ENCODE measurements around the gene FIP1L1. TPM values are rescaled to one million over a fixed set of nuclear protein-coding genes. Genes with fewer than 3 reads are reported as not detected.

FIP1L1 gene
- total RNA-seq, 1 experiment from 2014 or later = 103 TPM

DNA sequence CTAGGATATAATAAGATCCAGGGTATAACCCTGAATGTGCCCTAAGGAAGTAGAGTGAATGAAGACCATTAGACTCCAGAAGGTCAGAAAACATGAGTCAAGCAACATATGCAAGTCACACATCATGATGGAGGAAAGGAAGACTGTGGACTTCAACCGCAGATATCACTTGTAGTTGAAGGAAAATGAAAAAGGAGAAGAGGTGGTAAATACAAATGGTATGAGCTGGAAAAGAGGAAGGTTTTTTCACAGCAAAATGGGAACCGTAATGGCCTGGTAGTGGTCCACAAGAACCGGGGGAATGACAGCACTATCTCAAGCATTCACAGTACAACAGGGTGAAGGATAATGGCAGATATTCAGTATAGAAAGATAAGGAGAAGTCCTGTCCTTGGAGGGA, 6.4 kb upstream of the FIP1L1 start:
- intact Hi-C loops (cut with micrococcal nuclease) = no loop called here
- ChIA-PET CTCF (interaction anchor here (0.6 to 0.7 kb wide), 2 partner anchors 324 to 941 kb away, joined by 3 read pairs; no protein-coding TSS in a partner anchor), POLR2A (interaction anchor here (1.2 kb wide), 1 partner anchor 19 kb away, joined by 6 read pairs; no protein-coding TSS in a partner anchor)
- no TSS peak for BruUV-seq (replicated peaks)
- Mint-ChIP-seq H3K4me1 (ENCODE audit: insufficient read depth, unreplicated experiment) (peaks cover 6% of the 10 kb centered on the region), H3K27ac (ENCODE audit: low read depth, unreplicated experiment) (no peak overlapping the region), H3K27me3 (ENCODE audit: insufficient read depth, unreplicated experiment) (peaks cover 31% of the 10 kb centered on the region), H3K4me3 (ENCODE audit: unreplicated experiment) (no peak overlapping the region), H3K9me3 (ENCODE audit: unreplicated experiment) (no peaks in the 10 kb centered on the region), H3K36me3 (ENCODE audit: insufficient read depth, unreplicated experiment) (no peaks in the 10 kb centered on the region)
- no peak for DNase-seq (ENCODE audit: unreplicated experiment)
- TF ChIP-seq, protein P1, sequence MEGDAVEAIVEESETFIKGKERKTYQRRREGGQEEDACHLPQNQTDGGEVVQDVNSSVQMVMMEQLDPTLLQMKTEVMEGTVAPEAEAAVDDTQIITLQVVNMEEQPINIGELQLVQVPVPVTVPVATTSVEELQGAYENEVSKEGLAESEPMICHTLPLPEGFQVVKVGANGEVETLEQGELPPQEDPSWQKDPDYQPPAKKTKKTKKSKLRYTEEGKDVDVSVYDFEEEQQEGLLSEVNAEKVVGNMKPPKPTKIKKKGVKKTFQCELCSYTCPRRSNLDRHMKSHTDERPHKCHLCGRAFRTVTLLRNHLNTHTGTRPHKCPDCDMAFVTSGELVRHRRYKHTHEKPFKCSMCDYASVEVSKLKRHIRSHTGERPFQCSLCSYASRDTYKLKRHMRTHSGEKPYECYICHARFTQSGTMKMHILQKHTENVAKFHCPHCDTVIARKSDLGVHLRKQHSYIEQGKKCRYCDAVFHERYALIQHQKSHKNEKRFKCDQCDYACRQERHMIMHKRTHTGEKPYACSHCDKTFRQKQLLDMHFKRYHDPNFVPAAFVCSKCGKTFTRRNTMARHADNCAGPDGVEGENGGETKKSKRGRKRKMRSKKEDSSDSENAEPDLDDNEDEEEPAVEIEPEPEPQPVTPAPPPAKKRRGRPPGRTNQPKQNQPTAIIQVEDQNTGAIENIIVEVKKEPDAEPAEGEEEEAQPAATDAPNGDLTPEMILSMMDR (IDR thresholded peaks at IDR 0.05; ENCODE audit: unreplicated experiment) = no peak

DNA sequence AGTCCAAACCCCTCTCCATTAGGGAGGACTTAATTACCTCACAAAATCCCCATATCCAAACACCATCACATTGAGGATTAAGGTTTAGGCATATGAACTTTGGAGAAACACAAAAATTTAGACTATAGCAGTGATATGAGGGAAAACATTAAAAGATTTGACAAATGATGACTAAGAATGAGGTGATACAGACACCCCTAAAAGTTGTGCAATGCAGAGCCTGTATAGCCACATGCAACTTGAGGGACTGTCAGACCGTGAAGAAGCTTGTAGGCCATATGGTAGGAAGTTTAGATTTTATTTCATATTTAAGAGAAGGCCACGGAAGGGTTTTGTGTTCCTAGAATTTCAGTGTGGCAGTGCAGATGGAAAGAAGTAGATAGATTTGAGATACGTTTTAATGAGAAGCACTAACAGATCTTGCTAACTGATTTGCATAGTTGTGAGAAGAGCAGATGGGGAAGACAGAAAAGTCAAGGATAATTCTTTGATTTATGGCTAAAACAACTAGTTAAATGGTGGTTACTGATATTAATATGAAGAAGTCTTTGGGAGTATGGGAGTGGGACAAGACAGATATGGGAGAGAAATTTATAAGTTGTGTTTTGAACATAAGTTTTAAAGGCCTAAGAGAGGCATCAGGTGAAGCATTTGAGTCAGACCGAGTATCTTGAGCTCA, 5.5 kb upstream of the FIP1L1 start:
- Mint-ChIP-seq H3K4me1 (ENCODE audit: insufficient read depth, unreplicated experiment) (peaks cover 4% of the 10 kb centered on the region), H3K9me3 (ENCODE audit: unreplicated experiment) (no peaks in the 10 kb centered on the region), H3K27me3 (ENCODE audit: insufficient read depth, unreplicated experiment) (peaks cover 31% of the 10 kb centered on the region), H3K27ac (ENCODE audit: low read depth, unreplicated experiment) (no peak overlapping the region), H3K4me3 (ENCODE audit: unreplicated experiment) (no peak overlapping the region), H3K36me3 (ENCODE audit: insufficient read depth, unreplicated experiment) (no peaks in the 10 kb centered on the region)
- no TSS peak for BruUV-seq (replicated peaks)
- TF ChIP-seq, protein P1 (IDR thresholded peaks at IDR 0.05; ENCODE audit: unreplicated experiment) = no peak
- DNase-seq (ENCODE audit: unreplicated experiment) = no peak
- intact Hi-C loops (cut with micrococcal nuclease) = no loop called here
- ChIA-PET CTCF (no interaction called here), POLR2A (interaction anchor here (0.6 kb wide), 1 partner anchor 703 kb away, joined by 3 read pairs; no protein-coding TSS in a partner anchor)

DNA sequence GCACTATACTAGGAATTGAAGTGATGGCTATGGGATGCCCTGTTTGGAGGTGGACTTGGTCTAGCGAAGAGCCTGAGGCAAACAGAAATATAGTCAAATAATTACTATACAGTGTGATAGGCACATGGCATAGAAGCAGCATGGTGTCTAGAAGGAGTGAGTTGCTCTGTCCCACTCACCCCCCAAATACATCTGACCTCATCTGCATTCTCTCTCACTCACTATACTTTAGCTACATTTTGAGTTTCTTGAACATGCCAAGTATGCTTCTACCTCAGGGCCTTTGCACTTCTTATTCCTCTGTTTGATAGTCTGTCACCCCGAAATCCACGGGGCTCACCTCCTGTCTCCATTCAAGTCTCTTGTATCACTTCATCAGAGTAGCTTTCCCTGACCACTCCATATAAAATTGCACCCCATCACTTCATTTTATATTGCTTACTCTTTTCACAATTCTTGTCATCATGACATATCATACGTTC, 2.6 kb upstream of the FIP1L1 start:
- H3K27ac Mint-ChIP-seq (ENCODE audit: low read depth, unreplicated experiment) = no peak overlapping the region
- peaks cover 9% of the 10 kb centered on the region for H3K36me3 Mint-ChIP-seq (ENCODE audit: insufficient read depth, unreplicated experiment)
- no peak for DNase-seq (ENCODE audit: unreplicated experiment)
- H3K4me3 Mint-ChIP-seq (ENCODE audit: unreplicated experiment) = no peak overlapping the region
- H3K27me3 Mint-ChIP-seq (ENCODE audit: insufficient read depth, unreplicated experiment) = peaks cover 8% of the 10 kb centered on the region
- H3K9me3 Mint-ChIP-seq (ENCODE audit: unreplicated experiment) = no peaks in the 10 kb centered on the region
- TF ChIP-seq, protein P1 (IDR thresholded peaks at IDR 0.05; ENCODE audit: unreplicated experiment) = no peak
- BruUV-seq (replicated peaks) = no TSS peak
- H3K4me1 Mint-ChIP-seq (ENCODE audit: insufficient read depth, unreplicated experiment) = peaks cover 9% of the 10 kb centered on the region
- ChIA-PET CTCF (no interaction called here), POLR2A (interaction anchor here (0.6 to 1.9 kb wide), 2 partner anchors 9 to 712 kb away, joined by 3 to 15 read pairs; partner anchors contain the start of gene SCFD2)
- intact Hi-C loops (cut with micrococcal nuclease) = no loop called here

DNA sequence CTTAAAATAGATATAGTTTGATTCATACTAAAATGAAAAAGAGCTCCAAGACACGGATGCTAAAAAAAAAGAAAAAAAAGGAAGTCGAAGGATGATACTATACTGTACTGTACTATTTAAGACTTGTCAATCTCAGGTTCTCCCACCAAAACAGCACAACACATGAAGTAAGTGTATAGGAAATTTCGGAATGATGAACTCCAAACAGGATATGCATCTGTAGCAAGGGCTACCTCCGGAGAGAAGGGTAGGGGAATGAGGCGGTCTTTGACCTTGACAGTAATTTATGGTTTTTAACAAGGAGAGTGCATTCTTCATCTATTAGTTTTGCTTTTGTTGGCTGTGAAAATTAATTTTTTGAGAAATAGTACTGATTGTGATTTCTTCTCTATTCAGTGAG, 541 bp upstream of the FIP1L1 start:
- CTCF ChIA-PET = interaction anchor here (0.5 to 0.8 kb wide), 4 partner anchors 10 to 736 kb away, joined by 3 to 4 read pairs (median 3); no protein-coding TSS in a partner anchor
- no peaks in the 10 kb centered on the region for H3K9me3 Mint-ChIP-seq (ENCODE audit: unreplicated experiment)
- DNase-seq (ENCODE audit: unreplicated experiment) = no peak
- TF ChIP-seq, protein P1 (IDR thresholded peaks at IDR 0.05; ENCODE audit: unreplicated experiment) = no peak
- POLR2A ChIA-PET = interaction anchor here (0.6 to 6.7 kb wide), 6 partner anchors 9 to 639 kb away, joined by 3 to 75 read pairs (median 5); partner anchors contain the start of gene SCFD2
- BruUV-seq (replicated peaks) = TSS peak; percentile 56
- H3K4me1 Mint-ChIP-seq (ENCODE audit: insufficient read depth, unreplicated experiment) = peaks cover 17% of the 10 kb centered on the region
- peak overlapping the region; percentile 86 for H3K4me3 Mint-ChIP-seq (ENCODE audit: unreplicated experiment)
- intact Hi-C loops (cut with micrococcal nuclease) = no loop called here
- peaks cover 9% of the 10 kb centered on the region for H3K36me3 Mint-ChIP-seq (ENCODE audit: insufficient read depth, unreplicated experiment)
- H3K27me3 Mint-ChIP-seq (ENCODE audit: insufficient read depth, unreplicated experiment) = no peaks in the 10 kb centered on the region
- H3K27ac Mint-ChIP-seq (ENCODE audit: low read depth, unreplicated experiment) = peak overlapping the region; percentile 94
